ENCODE measurements around the gene TBC1D22A.

GRCh38 chr22:46757104-46757503 is 5.3 kb upstream of the TBC1D22A start:
- TF ChIP-seq CTCF (optimal IDR thresholded peaks at IDR 0.05 in 1 of 3, IDR thresholded peaks at IDR 0.05 in 1 of 3, conservative IDR thresholded peaks at IDR 0.05 in 1 of 3; ENCODE audit: extremely low read depth in 1 of 3, insufficient read depth in 2 of 3, low read length in 3 of 3) (no peak), EZH2 (IDR thresholded peaks at IDR 0.05; ENCODE audit: low read length) (no peak)

All from keratinocyte (primary cell).